WERI-Rb-1 (cell line): ENCODE data around the gene SLC22A15.

Experiments
- DNase-seq: peaks from one replicate; pipeline ENCODE4 v3.0.0-alpha.2; 2020
- H3K27ac ChIP-seq: fragments of 250-450 bp; sonication (Bioruptor Pico); 2 replicates; pipeline ENCODE4 v1.5.1; 2020; ENCODE audit warnings: mild to moderate bottlenecking, moderate library complexity
- H3K27me3 ChIP-seq: fragments of 250-450 bp; sonication (Bioruptor Pico); 2 replicates; pipeline ENCODE4 v1.5.1; 2021; ENCODE audit warnings: mild to moderate bottlenecking, low read depth, moderate library complexity; ENCODE audit not compliant: insufficient read depth, severe bottlenecking
- H3K36me3 ChIP-seq: fragments of 250-450 bp; sonication (Bioruptor Pico); 2 replicates; pipeline ENCODE4 v1.5.1; 2020; ENCODE audit warnings: mild to moderate bottlenecking, moderate library complexity
- H3K4me3 ChIP-seq: 2 replicates; pipeline ENCODE4 v1.5.1; 2011; ENCODE audit warnings: low read depth, mild to moderate bottlenecking, control low read depth, low read length
- H3K9me3 ChIP-seq: fragments of 250-450 bp; sonication (Bioruptor Pico); 2 replicates; pipeline ENCODE4 v1.5.1; 2021; ENCODE audit warnings: mild to moderate bottlenecking, moderate library complexity; ENCODE audit not compliant: severe bottlenecking
- CTCF ChIP-seq: IDR thresholded peaks from 2 replicates; pipeline ENCODE4 v1.5.1; 2011; ENCODE audit warnings: low read depth, mild to moderate bottlenecking, control low read depth, inconsistent platforms, low read length

The SLC22A15 gene

GRCh38 chr1:116001739-116002487 is 25.6 kb downstream of the SLC22A15 start:
- H3K27ac ChIP-seq: no peak overlapping the region
- H3K36me3 ChIP-seq: no peaks in the 10 kb centered on the region
- DNase-seq: no peak
- no peaks in the 10 kb centered on the region for H3K27me3 ChIP-seq
- no peak for TF ChIP-seq CTCF
- H3K9me3 ChIP-seq: peaks cover 4% of the 10 kb centered on the region
- H3K4me3 ChIP-seq: no peak overlapping the region

- H3K9me3 ChIP-seq: no peaks in the 10 kb centered on the region
- H3K27me3 ChIP-seq: no peaks in the 10 kb centered on the region
- DNase-seq: no peak
- no peak overlapping the region for H3K4me3 ChIP-seq
- H3K36me3 ChIP-seq: no peaks in the 10 kb centered on the region
- H3K27ac ChIP-seq: no peak overlapping the region
- TF ChIP-seq CTCF: no peak
Measured at GRCh38 chr1:116002781-116003420, 26.6 kb downstream of the SLC22A15 start.

GRCh38 chr1:116003823-116004222 is 27.5 kb downstream of the SLC22A15 start:
- no peak overlapping the region for H3K27ac ChIP-seq
- TF ChIP-seq CTCF: no peak
- no peak overlapping the region for H3K4me3 ChIP-seq
- DNase-seq: no peak
- no peaks in the 10 kb centered on the region for H3K27me3 ChIP-seq
- H3K36me3 ChIP-seq: no peaks in the 10 kb centered on the region
- no peaks in the 10 kb centered on the region for H3K9me3 ChIP-seq

GRCh38 chr1:116006486-116006964 is 30.2 kb downstream of the SLC22A15 start:
- Histone ChIP-seq H3K9me3 (no peaks in the 10 kb centered on the region), H3K27ac (no peak overlapping the region), H3K4me3 (no peak overlapping the region), H3K27me3 (no peaks in the 10 kb centered on the region), H3K36me3 (no peaks in the 10 kb centered on the region)
- DNase-seq: no peak
- no peak for TF ChIP-seq CTCF

- no peak for DNase-seq
- no peak overlapping the region for H3K27ac ChIP-seq
- no peaks in the 10 kb centered on the region for H3K36me3 ChIP-seq
- no peaks in the 10 kb centered on the region for H3K9me3 ChIP-seq
- H3K4me3 ChIP-seq: no peak overlapping the region
- H3K27me3 ChIP-seq: no peaks in the 10 kb centered on the region
- TF ChIP-seq CTCF: no peak
Measured at GRCh38 chr1:116008656-116009390, 32.5 kb downstream of the SLC22A15 start.
